HUDEP-2 (cell line): Measurements from ENCODE around the gene PHLDA2.
"Not testable (repeated sequence)": the region's sequence is repeated elsewhere in the genome, so short reads cannot be mapped to it uniquely, and the experiment has no call there.

Experiments
- DNase-seq, 76 experiments: peaks; one replicate each; lab custom pipeline; 2025; ENCODE audit not compliant: unreplicated experiment in 76 of 76; lab: John Stamatoyannopoulos, UW

Gene PHLDA2

DNA sequence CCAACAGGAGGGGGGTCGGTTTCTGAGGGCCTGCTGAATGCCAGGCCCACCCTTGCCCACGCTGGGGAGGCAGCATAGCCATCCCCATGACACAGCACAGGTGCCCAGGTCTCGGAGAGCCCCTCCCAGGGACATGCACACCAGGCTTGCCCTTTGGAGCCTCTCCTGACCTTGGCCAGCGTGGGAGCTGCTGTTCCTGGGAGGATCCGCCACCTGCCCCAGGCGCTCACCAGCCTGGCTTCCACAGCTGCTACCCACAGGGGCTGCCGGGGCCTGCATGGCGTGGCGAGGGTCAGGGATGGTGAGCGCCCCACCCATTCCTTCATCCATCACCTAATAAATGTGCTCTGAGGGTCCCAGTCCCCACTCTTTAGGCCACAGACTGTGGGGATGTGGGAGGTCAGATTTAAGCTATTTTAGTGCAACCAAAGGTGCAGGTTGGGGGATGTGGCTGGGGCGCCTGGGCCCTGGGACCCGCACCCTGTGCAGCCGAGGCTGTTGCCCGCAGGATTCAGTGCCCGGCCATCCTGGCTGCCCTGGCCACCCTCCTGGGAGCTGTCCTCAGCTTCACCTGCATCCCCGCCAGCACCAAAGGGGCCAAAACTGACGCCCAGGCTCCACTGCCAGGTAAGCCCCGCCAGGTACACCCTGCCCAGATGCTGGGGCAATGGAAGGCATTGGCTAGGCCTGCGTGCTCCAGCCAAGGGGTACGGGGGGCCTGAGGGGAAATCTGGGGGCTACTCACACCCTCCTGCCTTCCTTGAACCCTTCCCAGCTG is 12.9 kb downstream of the PHLDA2 start:
- no peak for DNase-seq

DNA sequence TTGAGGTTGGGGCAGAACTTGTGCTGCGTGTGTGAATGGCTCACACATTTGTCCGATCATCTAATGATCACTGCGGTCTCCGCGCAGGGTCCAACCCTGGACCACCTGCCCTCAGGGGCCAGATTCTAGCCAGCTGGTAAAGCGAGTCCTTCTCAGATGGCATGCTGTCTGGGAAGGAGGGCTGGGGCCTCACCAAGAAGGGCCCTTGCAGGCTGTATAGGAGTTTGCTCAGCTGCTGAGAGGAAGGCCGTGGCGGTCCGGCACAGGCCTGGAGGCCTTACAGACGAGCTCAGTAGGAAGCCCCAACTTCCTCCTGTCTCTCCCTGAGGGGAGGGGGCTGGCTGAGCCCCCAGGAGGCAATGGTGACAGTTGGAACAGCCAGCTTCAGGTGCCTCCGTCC is 13.7 kb downstream of the PHLDA2 start:
- DNase-seq: no peak

DNA sequence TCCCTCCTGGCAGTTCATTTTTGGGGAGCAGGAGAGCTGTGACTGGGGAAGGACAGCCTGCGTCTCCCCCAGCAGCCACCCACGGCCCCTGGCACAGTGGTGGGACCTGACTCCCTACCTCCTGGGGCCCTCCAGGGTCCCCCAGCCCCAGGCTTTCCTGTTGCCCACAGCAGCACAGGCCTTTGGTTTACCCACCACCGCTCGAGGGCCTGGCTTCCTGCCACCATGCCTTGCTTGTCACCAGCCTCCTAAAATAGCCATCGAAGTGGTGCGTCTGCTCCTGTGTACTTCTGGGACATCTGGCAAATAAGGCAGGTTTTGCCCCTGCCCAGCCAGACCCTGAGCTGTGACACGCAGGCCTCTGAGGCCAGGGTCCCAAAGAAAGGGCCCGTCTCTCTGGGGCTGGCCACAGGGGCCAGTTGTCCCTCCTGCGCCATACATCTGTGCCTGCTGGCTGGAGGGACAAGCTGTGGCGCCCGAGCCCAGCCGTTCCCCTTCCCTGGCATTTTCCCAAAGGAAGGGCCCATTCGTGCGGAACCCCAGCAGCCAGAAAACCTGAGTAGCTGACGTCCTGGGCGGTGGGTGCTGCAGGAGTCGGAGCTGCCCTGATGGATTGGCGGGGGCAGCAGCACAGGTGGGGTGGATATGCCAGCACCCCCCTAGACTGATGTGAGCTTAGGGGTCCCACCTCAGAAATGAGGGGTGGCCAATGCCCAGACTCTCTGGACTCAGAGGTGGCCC is 14.6 kb downstream of the PHLDA2 start:
- DNase-seq: peak in 2 of 76 experiments; percentile 11 to 15

DNA sequence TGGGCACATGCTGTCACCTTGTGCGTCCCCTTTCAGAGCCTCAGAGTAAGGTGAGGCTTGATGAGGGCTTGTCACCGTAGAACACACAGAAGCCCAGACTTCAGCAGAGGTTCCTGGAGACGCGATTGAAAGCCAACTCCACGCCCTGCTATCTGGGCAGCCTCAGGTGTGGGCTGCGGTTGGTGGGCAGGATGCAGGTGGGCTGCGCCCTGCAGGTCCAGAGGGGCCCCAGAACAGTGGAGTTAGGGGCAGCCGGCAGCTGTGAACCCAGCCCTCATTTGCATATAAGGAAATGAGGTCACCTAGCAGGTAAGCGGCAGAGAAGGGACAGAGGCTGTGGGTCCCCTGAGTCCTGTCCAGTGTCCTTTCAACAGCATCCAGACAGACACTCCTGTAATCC is 15.4 kb downstream of the PHLDA2 start:
- no peak for DNase-seq

DNA sequence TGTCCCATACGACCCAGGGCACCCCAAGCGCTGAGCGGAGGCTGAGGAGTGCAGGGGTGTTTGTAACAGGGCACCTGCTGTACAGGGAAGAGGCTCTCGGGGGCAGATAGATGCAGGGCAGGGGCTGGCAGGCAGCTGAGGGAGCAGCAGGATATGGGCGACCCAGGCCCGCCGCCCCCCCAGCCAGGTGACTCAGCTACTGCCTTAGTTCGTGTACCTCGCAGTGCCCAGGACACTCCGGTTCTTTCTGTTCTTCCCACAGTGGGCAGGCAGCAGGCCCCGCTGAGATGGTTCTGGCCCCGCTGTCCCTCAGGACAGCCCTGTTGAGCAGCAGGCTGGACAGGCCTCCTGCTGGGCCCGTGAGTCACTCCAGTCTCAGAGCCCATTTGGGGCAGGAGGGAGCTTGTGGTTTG is 16.2 kb downstream of the PHLDA2 start:
- DNase-seq: no peak

DNA sequence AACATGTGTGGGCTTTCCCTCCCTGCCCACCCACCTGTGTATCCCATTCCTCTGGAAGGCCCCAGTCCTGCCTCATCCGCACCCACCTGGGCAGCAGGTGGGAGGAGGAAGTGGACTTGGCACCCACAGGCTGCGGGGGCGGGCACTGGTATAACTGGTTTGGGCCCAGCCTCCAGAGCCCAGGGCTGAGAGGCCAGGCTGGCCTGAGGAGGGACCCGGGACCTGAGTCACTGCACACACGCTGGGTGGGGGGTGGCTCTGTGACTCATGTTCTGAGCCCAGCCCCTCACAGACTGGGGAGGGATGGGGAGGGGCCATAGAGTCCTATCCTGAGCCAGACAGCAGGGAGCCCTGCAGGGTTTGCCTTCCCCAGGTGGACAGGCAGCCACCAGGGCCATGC is 16.7 kb downstream of the PHLDA2 start:
- peak in 23 of 76 experiments; percentile 18 to 75 (median 38) for DNase-seq

DNA sequence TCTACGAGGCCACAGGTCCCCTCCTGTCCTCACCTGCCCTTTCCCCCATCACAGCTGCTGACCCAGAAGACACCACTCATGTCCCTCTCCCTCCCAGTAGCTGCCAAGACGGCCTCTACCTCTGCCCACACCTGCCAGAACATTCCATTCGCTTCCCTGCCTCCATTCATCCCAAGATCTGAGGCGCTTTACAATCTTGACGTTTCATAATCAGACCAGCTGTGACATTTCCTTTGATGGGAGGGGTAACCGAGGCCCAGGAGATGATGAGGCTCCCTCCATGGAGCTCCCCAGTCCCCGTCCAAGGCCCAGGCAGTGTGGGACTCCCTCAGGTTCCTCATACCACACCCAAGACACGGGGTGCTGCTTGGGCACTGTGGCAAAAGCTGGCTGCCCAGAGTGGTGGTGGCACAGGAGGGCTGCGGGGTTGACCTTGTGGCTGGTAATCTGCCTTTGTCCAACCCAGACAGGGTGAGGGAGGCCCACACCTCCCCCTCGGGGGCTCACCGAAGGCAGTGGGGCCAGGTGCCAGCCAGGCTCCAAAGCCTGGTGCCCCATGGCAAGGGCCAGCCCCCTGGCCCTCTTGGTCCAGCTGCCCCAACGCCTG is 17.3 kb downstream of the PHLDA2 start:
- no peak for DNase-seq

DNA sequence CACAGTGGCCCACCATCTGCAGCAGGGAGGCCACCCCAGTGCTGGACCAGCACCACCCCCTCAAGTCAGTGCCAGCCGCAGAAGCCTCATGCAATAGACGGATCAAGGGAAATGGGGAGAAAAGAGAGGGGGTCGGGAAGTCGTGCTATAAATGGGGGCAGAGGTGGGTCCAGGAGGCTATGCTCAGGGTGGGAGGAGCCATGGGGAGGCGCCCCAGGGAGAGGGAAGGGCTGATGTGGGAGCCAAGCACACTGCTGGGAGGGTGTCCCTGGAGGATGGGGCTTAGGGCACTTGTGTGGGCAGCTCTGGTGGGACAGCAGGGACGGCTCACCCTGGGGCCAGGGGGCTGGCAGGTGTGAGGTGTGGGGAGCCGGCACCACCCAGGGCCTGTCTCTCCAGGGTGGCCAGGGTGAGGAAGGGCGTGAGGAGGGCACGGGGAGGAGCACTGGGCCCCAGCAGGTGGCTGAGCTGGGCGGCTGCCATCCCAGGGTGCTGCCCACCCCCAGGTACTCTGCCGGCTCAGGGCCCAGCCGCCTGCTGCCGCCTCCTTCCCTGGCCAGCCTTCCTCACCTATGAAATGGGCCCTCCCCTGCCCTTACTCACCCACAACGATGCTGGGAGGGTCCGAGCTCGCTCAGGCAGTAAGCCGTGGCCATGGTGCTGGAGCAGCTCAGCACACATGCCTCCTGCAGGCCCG is 18.0 kb downstream of the PHLDA2 start:
- DNase-seq: no peak

DNA sequence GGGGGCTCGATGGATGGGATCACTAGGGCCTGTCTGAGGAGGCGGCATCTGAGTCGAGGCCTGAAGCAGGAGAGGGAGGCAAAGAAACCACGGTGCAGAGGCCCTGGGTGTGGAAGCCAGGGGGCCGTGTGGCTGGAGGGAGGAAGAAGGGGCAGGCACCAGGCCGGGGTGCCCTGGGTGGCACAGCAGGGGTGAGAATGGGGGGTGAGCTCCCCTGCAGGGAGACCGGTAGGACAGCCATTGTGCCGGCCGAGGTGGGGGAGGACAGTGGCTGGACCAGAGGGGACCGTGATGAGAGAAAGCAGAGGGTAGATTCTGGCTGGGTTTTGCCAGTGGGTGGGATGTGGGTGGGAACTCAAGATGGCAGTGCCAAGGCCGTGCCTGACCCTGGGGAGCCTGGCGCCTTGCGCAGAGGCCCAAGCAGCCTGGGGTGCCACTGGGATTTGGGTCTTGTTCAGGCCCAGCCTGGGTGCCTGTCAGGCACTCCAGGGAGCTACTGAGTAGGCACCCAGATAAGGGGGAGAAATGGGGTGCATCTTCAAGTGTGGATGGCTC is 18.7 kb downstream of the PHLDA2 start:
- no peak for DNase-seq

DNA sequence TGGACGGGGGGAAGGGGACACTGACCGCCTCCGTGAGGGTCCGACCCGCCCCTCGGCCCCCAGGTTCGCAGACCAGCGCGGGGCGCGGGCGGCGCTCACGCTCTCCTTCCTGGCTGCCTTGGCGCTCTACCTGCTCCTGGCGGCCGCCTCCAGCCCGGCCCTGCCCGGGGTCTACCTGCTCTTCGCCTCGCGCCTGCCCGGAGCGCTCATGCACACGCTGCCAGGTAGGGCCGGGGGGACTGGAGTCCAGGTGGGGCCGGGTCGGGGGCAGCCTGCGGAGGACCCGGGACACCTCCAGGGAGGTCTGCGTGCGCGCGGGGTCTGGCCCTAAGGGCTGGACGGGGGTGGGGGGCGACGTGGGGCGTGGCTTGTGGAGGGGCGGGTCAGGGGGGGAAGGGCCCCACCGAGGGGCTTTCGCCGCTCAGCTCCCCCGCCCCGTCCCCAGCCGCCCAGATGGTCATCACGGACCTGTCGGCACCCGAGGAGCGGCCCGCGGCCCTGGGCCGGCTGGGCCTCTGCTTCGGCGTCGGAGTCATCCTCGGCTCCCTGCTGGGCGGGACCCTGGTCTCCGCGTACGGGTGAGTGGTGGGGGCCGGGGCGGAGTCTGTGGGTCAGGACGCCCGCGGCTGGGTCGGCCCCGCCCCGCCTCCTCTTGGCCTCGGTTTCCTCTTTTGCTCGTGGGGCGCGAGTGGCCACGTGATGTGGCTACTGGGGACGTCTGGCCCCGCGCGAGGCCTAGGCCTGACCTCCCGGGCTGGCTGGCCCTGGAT is 19.9 kb downstream of the PHLDA2 start:
- no peak for DNase-seq

DNA sequence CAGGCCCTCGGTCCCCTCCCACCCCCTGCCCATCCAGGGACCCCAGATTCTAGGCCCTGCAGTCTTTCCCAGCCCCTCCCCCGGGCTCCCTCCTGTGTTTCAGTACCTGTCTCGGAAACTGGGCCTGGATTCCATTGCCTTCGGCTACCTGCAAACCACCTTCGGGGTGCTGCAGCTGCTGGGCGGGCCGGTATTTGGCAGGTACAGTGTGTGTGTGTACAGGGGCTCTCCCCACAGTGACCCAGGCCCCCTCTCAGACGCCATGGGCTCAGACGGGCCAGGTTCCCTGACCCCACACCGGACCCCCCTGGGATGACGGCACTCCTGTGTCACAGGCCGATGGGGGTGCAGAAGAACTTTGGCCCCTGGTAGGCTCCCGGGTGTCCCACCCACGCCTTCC is 21.1 kb downstream of the PHLDA2 start:
- DNase-seq: no peak

DNA sequence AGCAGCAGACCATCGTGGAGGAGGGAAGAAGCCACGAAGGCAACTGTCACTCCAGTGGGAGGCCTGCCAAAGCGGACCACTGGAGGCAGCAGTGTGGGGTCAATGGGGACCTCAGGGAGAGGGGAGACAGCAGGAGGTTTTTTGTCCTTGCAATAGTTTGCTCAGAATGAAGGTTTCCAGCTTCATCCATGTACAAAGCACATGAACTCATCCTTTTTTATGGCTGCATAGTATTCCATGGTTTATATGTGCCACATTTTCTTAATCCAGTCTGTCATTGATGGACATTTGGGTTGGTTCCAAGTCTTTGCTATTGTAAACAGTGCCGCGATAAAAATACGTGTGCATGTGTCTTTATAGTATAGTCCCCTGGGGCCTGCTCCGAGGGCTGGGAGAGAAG is 23.9 kb downstream of the PHLDA2 start:
- DNase-seq: not testable (repeated sequence)

DNA sequence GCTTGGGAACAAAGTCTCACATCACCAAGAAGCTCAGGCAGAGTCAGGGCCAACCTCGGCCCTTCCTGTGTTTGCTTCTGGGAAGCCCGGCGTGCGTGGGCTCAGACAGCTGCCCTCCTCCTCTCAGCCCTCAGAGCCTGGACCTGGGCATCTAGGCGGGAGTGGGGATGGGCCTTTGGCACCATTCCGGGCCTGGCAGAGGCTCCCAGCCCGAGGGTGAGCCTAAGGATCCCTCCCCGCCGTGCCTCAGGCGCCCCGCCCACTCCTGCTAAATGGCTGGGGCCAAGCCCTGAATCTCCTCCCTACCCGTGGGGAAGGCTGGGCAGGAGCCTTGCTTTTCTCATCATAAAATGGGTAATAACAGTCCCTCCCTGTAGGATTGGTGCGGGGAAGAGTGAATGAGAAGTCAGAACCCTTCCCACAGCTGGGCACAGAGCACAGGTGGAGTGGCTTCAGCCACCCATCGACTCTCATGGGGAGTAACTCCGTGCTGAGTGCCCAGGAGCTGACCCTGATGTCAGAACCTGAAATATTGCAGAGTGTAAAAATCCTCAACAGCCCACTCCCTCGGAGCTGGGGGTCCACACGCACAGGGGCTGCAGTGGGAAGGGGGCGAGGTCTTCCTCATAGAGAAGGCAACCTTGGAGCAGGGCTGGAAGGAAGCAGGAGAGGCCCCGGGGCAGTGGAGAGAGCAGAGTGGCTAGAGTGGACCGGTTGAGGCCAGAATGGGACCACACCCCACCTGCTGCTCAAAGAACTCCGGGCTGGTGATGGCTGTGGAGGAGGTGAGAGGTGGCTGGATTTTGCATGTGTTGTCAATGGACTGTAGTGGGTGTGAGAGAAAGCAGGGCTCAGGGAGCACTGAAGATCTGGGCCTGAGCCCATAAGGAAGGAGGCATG is 24.8 kb downstream of the PHLDA2 start:
- DNase-seq: peak in 20 of 76 experiments; percentile 11 to 54 (median 23)

DNA sequence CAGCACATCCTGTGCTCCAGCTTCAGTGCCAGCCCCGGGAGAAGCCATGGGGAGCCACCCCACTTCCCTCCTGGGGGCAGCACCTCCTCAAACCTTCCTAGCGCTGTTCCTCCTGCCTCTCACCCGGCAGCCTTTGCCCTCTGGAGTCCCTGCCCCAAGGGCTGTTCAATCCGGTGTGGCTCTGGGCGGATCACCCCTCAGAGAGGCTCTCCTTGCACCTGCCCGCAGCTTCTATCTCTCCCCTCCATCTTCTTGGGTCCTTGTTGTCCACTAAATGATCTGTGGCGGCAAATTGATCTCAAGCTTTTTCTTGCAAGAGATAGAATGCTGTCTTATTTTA is 25.6 kb downstream of the PHLDA2 start:
- no peak for DNase-seq

DNA sequence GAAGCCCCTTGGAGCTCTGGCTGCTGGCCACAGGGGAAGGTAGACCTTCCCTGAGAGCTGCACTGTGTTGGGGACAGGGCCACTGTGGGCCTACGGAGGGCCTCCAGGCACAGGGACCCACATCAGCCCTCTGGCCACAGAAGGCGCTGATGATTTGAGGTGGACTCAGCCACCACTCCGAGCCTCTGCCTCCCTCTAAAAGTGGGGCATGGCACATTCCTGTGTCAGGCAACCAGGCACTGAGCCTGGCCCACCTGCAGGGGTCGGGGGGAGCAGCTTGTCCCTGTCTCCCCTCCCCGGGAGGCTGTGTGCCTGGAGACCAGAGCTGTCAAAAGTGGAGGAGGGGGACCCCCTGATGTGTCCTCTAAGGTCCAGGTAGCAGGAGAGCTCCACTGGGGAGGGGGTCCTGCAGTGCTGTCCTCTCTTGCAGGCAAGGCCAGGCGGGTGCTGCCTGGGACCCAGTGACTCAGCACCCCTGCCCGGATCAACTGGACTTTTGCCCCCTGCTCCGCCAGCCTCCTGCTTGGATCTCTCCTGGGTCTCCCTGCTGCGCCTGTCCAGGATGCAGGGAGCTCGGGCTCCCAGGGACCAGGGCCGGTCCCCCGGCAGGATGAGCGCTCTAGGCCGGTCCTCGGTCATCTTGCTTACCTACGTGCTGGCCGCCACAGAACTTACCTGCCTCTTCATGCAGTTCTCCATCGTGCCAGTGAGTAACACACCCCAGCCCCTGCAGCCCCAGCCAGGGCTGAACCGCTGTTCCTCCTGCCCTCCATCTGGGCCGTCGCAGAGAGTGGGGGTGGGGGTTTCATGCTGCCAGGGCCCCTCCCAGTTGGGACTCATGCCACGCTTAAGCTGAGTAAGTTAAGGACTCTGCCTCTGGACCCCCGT is 26.2 kb downstream of the PHLDA2 start:
- DNase-seq: no peak

DNA sequence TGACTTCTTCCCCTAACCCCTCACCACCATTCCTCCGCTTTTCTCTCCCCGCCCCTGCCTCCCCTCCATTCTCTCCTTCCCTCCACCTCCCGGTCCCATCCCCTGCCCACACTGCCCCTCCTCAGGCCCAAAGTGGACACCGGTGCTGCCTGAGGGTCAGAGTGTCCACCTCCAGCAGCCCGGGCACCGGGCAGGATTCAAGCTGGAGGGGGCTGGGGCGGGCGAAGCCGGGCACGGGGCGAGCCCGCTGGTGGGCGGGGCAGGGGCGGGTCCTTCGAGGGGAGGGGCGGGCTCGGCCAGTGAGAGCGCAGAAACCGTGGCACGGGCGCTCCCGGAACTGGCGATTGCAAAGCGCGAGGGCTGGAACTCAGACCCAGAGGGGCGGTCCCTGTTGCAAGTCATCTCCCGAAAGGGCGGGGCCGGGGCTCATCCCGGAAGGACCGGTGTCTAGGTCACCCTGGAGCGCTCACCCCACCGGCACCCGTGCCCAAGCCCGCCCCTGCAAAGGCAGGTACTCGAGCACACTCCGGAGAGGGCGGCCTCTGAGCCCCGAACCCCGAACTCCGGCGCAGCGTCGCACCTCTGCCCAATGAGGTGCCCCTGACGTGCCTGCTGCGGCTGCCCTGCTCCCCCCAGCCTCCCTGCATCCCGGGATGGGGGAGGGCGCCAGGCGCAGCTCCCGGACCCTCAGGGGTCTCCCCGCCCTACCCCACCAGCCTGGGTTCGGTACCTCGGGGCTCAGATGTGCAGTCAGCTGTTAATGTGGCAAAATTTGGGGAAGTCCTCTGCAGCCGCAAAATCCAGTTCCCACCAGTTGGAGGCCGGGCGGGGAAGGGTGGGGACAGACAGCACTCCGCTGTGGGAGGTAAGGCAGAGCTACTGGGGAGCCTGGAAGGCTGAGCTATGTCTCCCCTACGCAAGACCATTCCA is 27.1 kb downstream of the PHLDA2 start:
- peak in 74 of 76 experiments; percentile 45 to 96 (median 91) for DNase-seq

DNA sequence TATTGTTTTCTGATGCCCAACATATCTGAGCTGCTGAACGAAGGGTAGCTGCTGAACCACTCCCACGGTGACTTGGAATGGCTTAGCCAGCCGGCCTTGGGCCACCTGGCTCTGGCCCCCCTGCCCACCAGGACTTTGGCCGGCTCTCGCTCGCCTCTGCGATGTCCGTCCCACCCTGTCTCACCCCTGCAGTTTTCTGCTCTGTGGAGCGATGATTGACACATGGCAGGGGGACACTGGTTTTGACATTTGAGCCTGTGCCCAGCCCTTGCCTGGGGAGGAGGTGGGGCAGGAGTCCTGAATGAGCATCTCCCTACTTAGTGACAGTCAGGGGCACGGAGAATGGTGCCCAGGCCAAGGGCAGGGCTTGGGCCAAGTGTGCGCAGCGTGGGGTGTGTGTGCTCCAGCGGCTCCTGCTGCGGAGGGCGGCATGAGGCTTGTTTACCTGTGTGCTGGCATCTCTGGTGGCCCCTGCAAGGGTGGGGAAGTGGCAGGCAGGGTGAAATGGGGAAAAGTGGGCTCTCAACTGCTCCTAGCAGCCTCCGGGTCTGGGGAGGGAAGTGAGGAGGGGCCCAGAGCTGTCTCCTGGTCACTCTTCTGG is 27.9 kb downstream of the PHLDA2 start:
- DNase-seq: no peak
